GM12878 (cell line): Measurements from ENCODE around the gene SRMS.

Experiments
- ATF3 ChIP-seq: IDR thresholded peaks from 2 replicates; pipeline ENCODE4 v1.6.1; 2011; ENCODE audit warnings: low read depth, mild to moderate bottlenecking, low read length, moderate library complexity, borderline replicate concordance; ENCODE audit errors: extremely low read depth
- CEBPB ChIP-seq, 2 experiments: fragments of 150-350 bp in 1 of 2; IDR thresholded peaks; 2 replicates each; pipeline ENCODE4 v1.6.1; 2012 to 2014; ENCODE audit warnings: low read depth in 2 of 2, low read length in 2 of 2, borderline replicate concordance in 1 of 2, inconsistent platforms in 1 of 2
- POLR2A ChIP-seq: IDR thresholded peaks from 2 replicates; pipeline ENCODE4 v1.6.1; 2011; ENCODE audit warnings: low read depth, mild to moderate bottlenecking, low read length
- YY1 ChIP-seq: IDR thresholded peaks from 2 replicates; pipeline ENCODE4 v1.6.1; 2011; ENCODE audit warnings: low read depth, mild to moderate bottlenecking, low read length
- ZNF24 ChIP-seq: fragments of 450-650 bp; IDR thresholded peaks from 2 replicates; pipeline ENCODE4 v1.6.1; 2017; ENCODE audit warnings: antibody characterized with exemption, mild to moderate bottlenecking

- TF ChIP-seq YY1 (no peak), POLR2A (no peak), ATF3 (no peak), CEBPB (IDR thresholded peaks at IDR 0.05; ENCODE audit: borderline replicate concordance in 1 of 2, low read depth in 2 of 2, low read length in 2 of 2) (no peak), ZNF24 (no peak)
Measured at GRCh38 chr20:63594043-63594561, 46.6 kb upstream of the SRMS start.
